GM21619 (cell line): ENCODE measurements around the gene MSL1.

ENCODE experiments used
- ATAC-seq: cut with Tn5 transposase; IDR thresholded peaks from one replicate; pipeline ENCODE4 v1.9.1; 2021; ENCODE audit not compliant: unreplicated experiment

The MSL1 gene

DNA sequence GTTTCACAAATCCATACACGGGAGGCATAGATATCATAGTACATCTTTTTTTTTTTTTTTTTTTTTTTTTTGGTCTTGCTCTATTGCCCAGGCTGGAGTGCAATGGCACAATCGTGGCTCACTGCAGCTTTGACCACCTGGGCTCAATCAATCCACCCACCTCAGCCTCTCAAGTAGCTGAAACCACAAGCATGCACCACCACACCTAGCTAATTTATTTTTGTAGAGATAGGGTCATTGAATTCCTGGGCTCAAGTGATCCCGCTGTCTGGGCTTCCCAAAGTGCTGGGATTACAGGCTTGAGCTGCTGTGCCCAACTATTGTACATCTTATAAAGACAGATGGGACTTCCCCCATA is 52.0 kb downstream of the MSL1 start:
- ATAC-seq: no peak

DNA sequence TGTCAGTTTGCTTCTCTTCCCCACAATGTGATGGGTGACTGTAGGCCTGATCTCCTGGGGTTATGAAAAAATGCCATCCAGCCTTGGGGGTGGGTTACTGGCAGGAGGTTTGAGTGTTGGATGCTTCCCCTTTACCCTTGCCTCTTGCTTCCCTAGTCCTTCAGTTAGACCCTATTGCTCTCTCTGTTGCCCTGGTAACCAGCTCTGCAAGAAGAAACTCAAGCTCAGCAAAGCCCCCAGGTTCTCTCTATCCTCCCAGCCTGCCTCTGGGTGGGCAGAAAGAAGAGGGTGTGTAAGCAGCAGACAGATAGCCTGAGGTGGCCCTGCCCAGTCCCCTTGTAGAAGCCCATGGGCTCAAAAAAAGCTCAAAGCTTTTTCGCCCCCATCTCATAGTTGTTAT is 52.7 kb downstream of the MSL1 start:
- ATAC-seq: no peak

DNA sequence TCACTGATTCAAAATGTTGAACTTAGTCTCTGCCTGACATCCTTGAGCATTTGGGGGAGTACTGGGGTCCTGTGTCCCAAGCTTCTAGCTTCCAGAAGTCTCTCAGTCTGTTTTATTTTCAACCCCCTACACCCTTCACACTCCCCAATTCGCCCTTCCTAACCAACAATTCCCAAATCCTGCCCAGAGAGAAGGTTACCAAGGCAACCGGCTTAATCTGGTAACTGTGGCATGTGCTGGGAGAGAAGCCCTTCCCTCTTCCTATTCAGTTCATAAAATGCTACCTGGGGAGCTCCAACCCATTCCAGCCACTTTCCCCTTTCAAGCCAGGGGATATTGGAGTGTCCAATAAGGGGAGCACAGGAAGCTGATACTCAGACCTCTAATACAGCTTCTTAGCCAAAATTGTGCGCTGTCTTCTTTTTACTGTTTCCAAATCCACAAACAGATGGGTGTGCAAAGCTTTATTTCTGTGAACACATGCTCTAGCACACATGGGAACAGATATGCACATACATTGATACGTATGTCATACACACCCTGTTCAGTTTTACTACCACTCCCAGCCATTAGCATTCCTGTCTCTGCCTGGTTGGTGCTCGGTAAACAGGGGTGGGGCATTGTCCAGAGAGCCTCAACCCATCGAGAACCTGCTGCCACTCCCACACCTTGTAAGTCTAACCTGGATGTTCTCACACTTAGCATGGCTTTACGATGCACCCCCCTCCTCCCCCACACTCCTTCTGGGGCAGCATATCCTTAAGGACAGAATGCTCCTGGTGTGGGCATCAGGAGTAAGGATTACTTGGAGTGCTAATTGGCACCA is 54.4 kb downstream of the MSL1 start:
- no peak for ATAC-seq

GRCh38 chr17:40176754-40177110 is 55.0 kb downstream of the MSL1 start:
- no peak for ATAC-seq

DNA sequence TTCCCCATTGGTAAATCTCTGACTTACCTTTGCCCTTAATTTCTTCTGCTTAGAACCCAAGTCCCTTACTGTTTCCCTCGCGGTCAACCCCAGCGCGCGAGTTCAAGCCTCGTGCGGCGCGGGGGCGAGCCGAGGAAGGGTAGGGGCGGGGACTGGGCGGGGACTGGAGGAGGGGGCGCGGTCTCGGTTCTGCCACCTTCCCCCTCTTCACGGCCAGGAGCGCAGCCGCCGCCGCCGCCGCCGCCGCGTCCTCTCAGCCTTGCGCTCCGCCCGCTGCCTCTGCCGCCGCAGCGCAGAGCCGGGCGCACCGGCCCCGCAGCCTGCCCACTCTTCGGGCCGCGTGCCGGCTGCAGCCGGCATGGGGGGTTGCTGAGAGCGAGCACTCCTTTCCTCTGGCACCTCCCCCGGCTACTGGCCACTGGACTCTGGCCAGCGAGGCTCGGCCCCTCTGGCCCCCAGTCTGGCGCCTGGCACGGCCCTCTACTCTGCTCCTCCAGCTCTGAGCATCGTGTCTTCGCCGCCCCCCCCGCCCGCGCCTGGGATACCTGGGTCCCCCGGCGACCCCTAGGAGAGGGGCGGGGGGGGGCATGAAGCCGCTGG is 55.6 kb downstream of the MSL1 start, which contains the start of gene RAPGEFL1:
TSS of gene RAPGEFL1 (plus strand) at position 196 of the 600 bp plus-strand sequence. CDS start at position 588, 392 bp downstream.
- no peak for ATAC-seq

GRCh38 chr17:40178021-40178601 is 56.3 kb downstream of the MSL1 start:
- no peak for ATAC-seq

DNA sequence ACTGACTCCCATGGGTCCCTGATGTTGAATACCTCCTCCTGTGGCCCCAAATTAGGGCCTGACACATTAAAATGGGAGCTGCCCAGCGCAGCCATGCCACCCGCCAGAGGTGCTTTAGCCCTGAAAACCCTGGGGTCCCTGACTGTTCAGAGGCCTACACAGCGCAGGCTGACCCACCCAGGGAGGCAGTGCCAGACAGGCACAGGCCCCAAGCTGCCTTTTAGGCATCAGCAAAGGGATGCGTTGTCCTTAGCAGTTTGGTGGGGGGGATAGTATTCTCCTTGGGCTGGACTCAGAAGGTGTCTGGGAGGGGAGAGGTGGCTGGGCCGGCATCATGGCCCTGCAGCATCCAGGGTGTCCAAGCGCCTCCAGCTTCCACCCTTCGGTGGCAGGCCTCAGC is 56.9 kb downstream of the MSL1 start:
- no peak for ATAC-seq

- no peak for ATAC-seq
Measured at GRCh38 chr17:40179923-40180659, 58.3 kb downstream of the MSL1 start.

- ATAC-seq: no peak
Measured at GRCh38 chr17:40180694-40181093, 58.9 kb downstream of the MSL1 start.

GRCh38 chr17:40181205-40181604 is 59.4 kb downstream of the MSL1 start:
- no peak for ATAC-seq

GRCh38 chr17:40182606-40183005 is 60.8 kb downstream of the MSL1 start:
- no peak for ATAC-seq
